Fibroblast of the conjunctiva (primary cell): ENCODE data around the gene TBC1D22B.

Source experiments
- DNase-seq: peaks from one replicate; pipeline ENCODE4 v3.0.0-alpha.2; 2010; ENCODE audit warnings: low read depth

Gene TBC1D22B

GRCh38 chr6:37257634-37258404 is at the start of gene TBC1D22B, which contains the start of gene TMEM217:
TSS of gene TBC1D22B (plus strand) at chr6:37257772. CDS start at chr6:37257918, 146 bp downstream.
TSS of gene TMEM217 (minus strand) at chr6:37258144. CDS start at chr6:37219030, 39,114 bp downstream.
- DNase-seq, result peak; percentile 88

- DNase-seq, result peak; percentile 56
Observed at GRCh38 chr6:37207903-37208456, 49.6 kb upstream of the TBC1D22B start.

GRCh38 chr6:37208793-37209192 is 48.8 kb upstream of the TBC1D22B start:
- DNase-seq, result no peak

- DNase-seq, result no peak
Observed at GRCh38 chr6:37209461-37210205, 47.9 kb upstream of the TBC1D22B start.

GRCh38 chr6:37210313-37210968 is 47.1 kb upstream of the TBC1D22B start:
- DNase-seq, result peak; percentile 73

- no peak for DNase-seq
Observed at GRCh38 chr6:37212268-37212667, 45.3 kb upstream of the TBC1D22B start.

DNA sequence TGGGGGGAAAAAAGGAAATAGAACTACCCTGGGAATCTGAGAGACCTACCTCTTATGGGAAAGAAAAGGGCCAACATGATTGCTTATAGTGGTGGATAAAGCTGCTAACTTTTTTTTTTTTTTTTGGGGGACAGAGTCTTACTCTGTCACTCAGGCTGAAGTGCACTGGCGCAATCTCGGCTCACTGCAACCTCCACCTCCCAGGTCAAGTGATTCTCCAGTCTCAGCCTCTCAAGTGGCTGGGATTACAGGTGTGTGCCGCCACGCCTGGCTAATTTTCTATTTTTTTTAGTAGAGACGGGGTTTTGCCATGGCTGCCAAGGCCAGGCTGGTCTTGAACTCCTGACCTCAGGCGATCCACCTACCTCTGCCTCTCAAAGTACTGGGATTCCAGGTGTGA is 39.5 kb upstream of the TBC1D22B start:
- no peak for DNase-seq

DNA sequence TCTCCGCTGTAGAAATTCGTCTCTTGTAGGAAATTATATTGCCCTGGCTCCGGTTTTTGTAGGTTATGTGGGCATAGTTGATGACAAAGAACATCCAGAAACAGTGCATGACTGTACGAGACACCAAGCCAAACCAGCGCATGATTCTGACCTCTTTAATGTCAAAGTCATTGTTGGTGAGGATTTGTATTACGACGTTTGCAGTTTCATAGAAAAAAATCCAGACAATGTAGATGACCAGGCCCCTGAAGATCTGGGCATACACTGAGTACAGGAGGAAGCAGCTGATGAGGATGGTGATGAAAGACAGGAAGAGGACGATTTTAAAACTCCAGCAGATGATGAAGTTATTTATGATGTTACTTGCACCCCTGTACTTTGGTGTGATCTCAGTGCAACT is 39.1 kb upstream of the TBC1D22B start:
- DNase-seq, result no peak

GRCh38 chr6:37221585-37222124 is 35.9 kb upstream of the TBC1D22B start:
- no peak for DNase-seq

DNA sequence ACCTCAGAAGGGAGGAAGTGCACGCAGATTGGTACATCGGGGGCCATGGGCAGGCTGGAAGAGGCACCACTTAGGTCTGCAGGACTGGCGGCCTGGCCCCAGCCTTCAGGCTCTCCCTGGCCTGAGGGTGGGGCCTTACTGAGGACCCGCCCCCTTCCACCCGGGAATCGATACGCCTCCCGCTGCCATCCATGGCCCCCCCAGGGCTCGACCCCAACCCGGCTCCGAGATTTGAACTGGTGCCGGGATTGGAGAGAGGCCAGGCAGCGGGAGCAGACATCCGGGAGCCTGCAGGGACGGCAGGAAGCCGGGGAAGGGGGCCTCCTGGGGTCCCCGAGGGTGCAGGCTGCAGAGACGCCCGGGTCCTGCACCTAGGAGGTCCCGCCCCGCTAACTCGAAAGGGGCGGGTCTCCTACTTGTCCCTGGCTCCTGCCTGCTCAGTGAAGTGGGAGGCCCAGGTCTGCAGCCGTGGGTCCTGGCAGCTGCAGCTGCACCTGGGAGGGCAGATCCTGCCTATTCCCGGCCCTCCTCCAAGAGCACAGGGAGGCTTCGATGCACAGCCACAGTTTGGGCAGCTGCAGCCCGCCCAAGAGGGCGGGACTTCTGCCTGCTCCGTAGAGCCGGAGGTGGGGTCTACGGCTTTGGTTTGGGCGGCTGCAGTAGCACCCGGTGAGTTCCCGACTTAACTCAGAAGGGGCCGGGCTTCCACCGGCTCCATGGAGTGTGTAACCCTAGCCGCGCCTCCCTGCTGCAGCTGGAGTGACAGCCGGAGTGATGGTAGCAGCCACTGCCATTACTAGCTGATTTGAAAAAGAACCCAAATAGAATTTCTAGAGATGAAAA is 35.2 kb upstream of the TBC1D22B start:
- DNase-seq, result peak; percentile 70

- DNase-seq, result no peak
Observed at GRCh38 chr6:37222992-37223391, 34.6 kb upstream of the TBC1D22B start.

DNA sequence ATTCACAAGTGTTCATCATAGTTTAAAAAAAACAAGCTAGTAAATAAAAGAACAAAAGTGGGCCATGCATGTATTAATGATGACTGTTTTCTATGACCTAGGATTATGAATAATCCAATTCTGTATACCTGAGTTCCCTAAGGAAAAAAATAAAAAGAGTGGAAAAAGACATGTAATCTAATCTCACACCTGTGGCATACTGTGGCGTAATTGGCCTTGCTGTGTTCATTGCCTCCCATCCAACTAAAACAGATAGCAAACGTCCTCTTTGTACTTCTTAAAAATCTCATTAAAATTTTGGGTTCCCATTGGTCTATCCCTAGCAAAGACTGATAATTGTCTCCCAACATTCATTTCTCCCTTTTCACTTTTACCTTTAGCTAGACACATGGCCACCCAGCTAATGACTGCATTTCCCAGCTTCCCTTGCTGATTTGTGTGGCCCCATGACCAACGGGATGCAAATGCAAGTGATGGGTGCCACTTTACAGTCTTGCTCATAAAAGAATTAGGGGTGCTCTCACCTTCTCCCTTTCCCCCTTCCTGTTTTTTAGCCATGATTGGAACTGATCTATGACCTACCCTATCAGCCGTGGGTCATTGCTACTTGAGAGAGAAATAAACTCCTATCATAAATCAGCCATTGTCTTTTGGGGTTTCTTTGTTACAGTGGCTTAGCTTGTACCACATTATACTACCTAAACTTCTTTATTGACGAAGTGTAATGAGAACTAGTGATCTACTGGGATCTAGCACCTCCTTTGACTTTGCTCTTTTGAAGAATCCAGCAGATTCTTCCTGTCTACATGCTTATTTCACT is 32.0 kb upstream of the TBC1D22B start:
- DNase-seq, result no peak

DNA sequence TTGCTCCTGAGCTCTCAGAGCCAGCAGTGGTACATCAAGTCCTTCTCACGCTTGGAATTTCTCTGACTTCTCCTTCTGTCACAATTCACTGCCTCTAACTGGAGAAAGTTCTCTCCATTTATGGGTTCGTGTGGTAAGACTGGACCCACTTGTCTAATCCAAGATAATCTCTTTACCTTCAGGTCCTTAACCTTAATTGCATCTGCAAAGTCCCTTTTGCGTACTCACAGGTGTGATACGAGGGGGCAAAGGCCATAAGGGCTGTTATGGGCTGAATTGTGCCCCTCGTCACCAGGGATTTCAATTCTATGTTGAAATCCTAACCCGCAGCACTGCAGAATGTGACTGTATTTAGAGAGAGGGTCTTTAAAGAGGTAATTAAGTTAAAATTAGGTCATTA is 27.5 kb upstream of the TBC1D22B start:
- no peak for DNase-seq

DNA sequence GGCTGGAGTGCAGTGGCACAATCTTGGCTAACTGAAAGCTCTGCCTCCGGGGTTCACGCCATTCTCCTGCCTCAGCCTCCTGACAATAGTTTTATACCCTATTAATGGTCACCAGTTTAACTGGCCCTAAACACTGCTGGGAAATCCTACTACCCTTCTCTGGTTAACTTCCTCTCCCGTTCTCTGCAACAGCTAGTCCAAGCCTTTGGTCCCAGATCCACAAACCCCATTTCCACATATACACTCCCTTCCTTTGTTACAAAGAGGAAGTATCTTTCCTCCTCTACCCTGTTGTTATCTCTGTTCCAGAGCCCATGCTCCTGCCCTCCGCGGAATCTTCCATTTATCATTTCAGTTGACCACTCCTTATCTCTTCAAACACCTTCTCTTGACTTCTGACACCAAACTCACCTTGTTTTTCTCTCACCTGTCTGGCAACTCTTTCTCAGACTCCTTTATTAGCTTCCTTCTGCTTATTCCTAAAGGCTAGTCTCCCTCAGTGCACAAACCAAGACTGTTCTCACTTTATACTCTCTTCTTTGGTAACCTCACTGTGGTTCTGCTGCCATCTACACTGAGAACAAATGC is 25.0 kb upstream of the TBC1D22B start:
- DNase-seq, result no peak

- no peak for DNase-seq
Observed at GRCh38 chr6:37233541-37233940, 24.0 kb upstream of the TBC1D22B start.

DNA sequence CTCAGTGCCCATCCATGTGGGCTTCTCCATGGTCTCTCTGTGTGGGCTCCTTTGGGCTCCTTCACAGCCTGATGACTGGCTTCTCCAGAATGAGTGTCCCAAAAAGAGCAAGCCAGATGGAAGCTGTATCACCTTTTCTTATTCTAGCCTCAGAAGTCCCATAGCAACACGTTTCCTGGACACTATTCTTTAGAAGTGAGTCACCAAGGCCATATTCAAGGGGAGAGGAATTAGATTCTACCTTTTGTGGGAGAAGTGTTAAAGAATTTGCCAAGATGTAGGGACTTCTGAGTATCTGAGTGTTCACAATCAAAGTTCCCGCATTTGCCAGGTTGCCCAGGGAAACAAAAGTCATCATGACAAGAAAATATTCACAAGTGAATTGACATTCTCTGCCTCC is 20.7 kb upstream of the TBC1D22B start:
- DNase-seq, result no peak

GRCh38 chr6:37237789-37238188 is 19.8 kb upstream of the TBC1D22B start:
- no peak for DNase-seq

GRCh38 chr6:37238381-37238780 is 19.2 kb upstream of the TBC1D22B start:
- DNase-seq, result no peak

DNA sequence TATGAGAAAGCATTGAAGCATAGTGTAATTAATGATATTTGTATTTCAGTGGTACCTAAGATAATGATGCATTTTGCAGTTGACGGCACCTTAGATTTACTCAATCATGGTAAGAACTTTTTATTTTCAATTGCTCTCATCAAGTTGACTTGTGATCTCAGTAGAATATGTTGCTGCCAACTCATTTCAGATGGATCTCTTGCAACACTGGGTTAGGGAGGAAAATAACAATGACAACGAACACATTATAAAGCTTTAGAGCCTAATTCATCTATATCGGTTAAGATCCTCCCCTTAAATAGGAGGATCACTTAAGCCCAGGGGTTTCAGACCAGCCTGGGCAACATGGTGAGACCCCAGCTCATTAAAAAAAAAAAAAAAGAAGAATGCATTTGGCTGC is 18.0 kb upstream of the TBC1D22B start:
- DNase-seq, result peak; percentile 62
